Mammary epithelial cell (primary cell): Measurements from ENCODE around the gene SEMA3C.

ENCODE experiments used
- CTCF ChIP-seq, 2 donors: IDR thresholded peaks in 1 of 2; conservative IDR thresholded peaks in 1 of 2; 2 replicates each; pipeline ENCODE4 v1.5.1; 2011 to 2012; ENCODE audit warnings: inconsistent platforms in 2 of 2, low read length in 2 of 2, mild to moderate bottlenecking in 2 of 2, control low read depth in 1 of 2, low read depth in 1 of 2; ENCODE audit not compliant: insufficient read depth in 1 of 2; ENCODE audit errors: extremely low read depth in 1 of 2
- EZH2 ChIP-seq: IDR thresholded peaks from 2 replicates; pipeline ENCODE4 v1.6.1; 2012; ENCODE audit warnings: low read length, inconsistent platforms, borderline replicate concordance

GRCh38 chr7:80932536-80932935 is 13.7 kb upstream of the SEMA3C start:
- TF ChIP-seq EZH2 (no peak), CTCF (conservative IDR thresholded peaks at IDR 0.05 in 1 of 2, IDR thresholded peaks at IDR 0.05 in 1 of 2; ENCODE audit: extremely low read depth in 1 of 2, insufficient read depth in 1 of 2, low read depth in 1 of 2, low read length in 2 of 2) (no peak)
